ENCODE data around the gene PTX4.

DNA sequence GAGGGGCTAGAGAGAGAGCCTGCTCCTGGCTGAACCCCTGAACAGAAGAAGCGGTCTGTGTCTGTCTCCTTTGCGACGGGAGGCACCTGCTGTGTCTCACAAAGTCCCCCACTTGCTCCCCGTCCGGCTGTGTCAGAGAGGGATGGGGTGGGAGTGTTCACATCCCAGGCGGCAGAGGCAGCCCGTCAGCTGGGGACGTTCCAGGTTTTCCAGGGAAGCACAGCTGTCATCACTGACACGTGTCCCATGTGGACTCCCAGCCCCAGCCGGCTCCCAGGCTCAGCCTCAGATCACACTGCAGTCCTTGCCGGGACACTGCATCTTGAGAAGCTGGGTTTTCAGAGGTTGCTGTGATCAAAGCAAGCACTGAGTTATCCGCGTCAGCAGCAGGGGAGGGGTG lies 6.0 kb upstream of the PTX4 start:
- TF ChIP-seq, protein P1, sequence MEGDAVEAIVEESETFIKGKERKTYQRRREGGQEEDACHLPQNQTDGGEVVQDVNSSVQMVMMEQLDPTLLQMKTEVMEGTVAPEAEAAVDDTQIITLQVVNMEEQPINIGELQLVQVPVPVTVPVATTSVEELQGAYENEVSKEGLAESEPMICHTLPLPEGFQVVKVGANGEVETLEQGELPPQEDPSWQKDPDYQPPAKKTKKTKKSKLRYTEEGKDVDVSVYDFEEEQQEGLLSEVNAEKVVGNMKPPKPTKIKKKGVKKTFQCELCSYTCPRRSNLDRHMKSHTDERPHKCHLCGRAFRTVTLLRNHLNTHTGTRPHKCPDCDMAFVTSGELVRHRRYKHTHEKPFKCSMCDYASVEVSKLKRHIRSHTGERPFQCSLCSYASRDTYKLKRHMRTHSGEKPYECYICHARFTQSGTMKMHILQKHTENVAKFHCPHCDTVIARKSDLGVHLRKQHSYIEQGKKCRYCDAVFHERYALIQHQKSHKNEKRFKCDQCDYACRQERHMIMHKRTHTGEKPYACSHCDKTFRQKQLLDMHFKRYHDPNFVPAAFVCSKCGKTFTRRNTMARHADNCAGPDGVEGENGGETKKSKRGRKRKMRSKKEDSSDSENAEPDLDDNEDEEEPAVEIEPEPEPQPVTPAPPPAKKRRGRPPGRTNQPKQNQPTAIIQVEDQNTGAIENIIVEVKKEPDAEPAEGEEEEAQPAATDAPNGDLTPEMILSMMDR (IDR thresholded peaks at IDR 0.05): no peak
- TF ChIP-seq POLR2A (IDR thresholded peaks at IDR 0.05): no peak

Measured in gastroesophageal sphincter (tissue), 3 donors.